GM19193 (cell line): ENCODE measurements around the gene SIL1.

Experiments
- POLR2A ChIP-seq: IDR thresholded peaks from 4 replicates; pipeline ENCODE4 v1.6.1; 2011; ENCODE audit not compliant: insufficient read depth, insufficient read length; ENCODE audit errors: extremely low read depth

SIL1 gene

GRCh38 chr5:139131921-139132432, 66.2 kb downstream of the SIL1 start:
- TF ChIP-seq POLR2A, result no peak

- no peak for TF ChIP-seq POLR2A
Measured at GRCh38 chr5:139131465-139131864, 66.7 kb downstream of the SIL1 start.

DNA sequence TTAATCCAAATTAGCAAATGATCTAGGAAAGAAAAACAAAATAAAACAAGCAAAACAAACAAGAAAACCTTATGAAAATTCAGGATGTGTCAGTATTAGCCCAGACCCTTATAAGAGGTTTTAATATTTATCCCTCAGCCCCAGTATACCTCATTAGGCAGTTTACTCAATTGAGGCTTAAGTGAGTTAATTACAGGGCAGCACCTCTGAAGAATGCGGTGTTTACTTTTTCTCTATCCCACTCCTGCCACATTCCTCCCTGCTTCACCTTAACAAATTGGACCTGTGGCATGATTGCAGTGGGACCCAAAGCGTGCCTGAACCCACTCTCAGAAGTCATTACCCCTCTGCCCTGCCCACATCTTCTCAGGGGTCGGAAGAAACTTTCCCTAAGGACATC, 67.1 kb downstream of the SIL1 start:
- no peak for TF ChIP-seq POLR2A

DNA sequence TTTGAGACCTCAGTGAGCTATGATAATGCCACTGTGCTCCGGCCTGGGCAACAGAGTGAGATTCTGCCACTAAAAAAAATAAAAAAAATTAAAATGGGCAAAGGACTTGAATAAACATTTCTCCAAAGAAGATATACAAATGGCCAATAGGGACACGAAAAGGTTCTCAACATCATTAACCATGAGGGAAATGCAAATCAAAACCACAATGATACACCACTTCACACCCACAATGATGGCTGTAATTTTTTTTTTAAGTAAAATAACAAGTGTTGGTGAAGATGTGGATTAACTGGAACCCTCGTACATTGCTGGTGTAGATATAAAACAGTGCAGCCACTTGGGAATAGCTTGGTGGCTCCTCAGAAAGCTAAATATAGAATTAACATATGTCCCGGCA, 68.0 kb downstream of the SIL1 start:
- TF ChIP-seq POLR2A, result no peak

- no peak for TF ChIP-seq POLR2A
Measured at GRCh38 chr5:139126711-139127111, 71.5 kb downstream of the SIL1 start.

DNA sequence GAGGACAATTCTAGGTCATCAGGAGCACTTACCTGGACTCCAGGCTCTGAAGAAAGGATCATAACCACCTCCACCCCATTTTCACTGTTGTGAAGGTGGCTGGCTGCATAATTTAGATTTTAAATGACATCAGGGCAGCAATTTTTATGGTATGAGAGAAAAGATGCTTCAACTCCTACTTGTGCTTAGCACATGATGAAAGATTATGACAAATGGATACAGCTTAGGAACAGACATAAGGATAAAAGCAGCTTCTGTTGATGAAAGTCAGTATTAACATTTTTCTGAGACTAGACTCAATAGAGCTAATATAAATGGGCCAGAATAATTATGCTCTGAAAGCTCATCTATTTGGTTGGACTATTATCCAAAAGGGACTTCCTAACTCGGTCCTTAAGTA, 72.2 kb downstream of the SIL1 start:
- no peak for TF ChIP-seq POLR2A

GRCh38 chr5:139124774-139125520, 73.2 kb downstream of the SIL1 start:
- no peak for TF ChIP-seq POLR2A

- TF ChIP-seq POLR2A, result no peak
Measured at GRCh38 chr5:139121120-139121519, 77.0 kb downstream of the SIL1 start.

DNA sequence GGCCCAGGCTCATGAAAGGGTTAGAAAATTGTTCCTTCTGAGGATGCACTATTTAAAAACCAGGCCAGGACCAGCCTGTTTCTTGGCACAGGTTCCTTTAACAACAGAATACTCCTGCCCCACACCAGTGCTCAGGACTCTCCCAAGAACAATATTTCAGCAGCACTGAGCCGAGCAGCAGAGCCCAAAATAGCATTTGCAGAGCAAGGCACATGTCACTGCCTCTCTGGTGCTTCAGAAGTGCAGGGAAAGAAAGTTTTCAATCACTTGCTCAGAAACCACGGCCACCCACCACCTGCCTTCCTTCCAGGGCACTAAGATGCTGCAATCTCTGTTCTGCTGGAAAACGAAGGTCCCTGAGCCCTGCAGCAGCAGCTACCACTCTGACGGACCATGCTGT, 77.6 kb downstream of the SIL1 start:
- no peak for TF ChIP-seq POLR2A

- TF ChIP-seq POLR2A, result no peak
Measured at GRCh38 chr5:139118804-139119203, 79.4 kb downstream of the SIL1 start.

- TF ChIP-seq POLR2A, result no peak
Measured at GRCh38 chr5:139117342-139117884, 80.8 kb downstream of the SIL1 start.

DNA sequence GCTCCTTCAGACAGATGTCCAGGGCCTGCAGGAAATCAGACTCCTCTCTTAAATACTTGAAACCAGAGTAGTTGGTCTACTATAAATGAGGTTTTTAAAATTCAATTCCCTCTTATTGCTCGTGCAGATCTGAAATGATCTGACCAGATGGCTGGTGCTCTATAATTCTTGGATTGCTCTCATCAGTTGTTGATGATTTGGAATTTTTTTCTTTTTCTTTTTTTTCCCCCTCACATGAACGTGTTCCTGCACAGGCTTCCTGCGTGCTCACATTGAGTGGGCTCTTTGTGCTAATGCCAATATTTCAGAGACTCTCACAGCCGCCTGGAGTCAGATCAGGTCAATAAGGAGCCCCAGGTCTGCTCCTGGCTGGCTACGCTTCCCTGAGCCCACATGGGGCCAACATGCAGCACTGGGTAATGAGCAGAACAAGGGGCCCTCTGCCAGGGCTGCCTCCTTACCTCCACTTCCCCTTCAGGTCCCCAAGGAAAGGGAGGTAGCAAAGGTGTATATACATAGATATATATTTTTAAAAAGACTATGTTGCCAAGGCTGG, 82.0 kb downstream of the SIL1 start:
- TF ChIP-seq POLR2A, result no peak

DNA sequence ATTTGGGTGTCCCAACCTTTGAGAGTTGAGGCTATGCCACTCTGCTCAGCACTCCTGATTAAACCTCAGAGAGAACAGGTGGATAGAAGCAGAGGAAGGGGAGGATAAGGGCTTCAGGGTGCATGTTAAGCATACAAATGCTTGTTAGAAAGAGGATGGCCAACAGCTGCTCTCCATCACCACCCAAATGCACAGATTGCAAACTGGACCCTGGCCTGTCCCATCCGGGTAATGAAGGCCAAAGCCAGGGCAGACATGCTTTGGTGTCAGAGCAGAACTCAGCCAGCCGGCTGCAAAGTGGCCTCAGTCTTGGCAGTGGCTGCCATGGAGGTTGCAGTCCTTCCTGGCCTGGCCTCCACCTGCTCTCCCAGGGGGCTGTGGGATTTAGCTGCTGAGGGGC, 84.3 kb downstream of the SIL1 start:
- TF ChIP-seq POLR2A, result no peak

GRCh38 chr5:139110526-139111168, 87.5 kb downstream of the SIL1 start:
- TF ChIP-seq POLR2A, result no peak

GRCh38 chr5:139108063-139108824, 89.9 kb downstream of the SIL1 start:
- no peak for TF ChIP-seq POLR2A
